Dermis blood vessel endothelial cell (primary cell): ENCODE measurements around the gene TBX10. TPM values are rescaled to one million over a fixed set of nuclear protein-coding genes. Genes with fewer than 3 reads are reported as not detected.
A peak's percentile ranks its signal among the peaks of the same experiment; 100 is the strongest.
"Not testable (repeated sequence)": the region's sequence is repeated elsewhere in the genome, so short reads cannot be mapped to it uniquely, and the experiment has no call there.

ENCODE experiments used
- DNase-seq: peaks from one replicate; pipeline ENCODE4 v3.0.0; 2010
- total RNA-seq: library from RNA; depleted of rRNA; stranded (reverse); fragments of >200 nt; gene quantifications from 2 replicates; pipeline ENCODE4 v1.2.3, GENCODE V29; 2014

Gene TBX10
- total RNA-seq, 1 donor from 2014 or later = not detected

DNA sequence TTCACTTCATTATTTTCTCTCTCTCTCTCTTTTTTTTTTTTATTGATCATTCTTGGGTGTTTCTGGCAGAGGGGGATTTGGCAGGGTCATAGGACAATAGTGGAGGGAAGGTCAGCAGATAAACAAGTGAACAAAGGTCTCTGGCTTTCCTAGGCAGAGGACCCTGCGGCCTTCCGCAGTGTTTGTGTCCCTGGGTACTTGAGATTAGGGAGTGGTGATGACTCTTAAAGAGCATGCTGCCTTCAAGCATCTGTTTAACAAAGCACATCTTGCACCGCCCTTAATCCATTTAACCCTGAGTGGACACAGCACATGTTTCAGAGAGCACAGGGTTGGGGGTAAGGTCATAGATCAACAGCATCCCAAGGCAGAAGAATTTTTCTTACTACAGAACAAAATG is 42.1 kb downstream of the TBX10 start:
- not testable (repeated sequence) for DNase-seq

DNA sequence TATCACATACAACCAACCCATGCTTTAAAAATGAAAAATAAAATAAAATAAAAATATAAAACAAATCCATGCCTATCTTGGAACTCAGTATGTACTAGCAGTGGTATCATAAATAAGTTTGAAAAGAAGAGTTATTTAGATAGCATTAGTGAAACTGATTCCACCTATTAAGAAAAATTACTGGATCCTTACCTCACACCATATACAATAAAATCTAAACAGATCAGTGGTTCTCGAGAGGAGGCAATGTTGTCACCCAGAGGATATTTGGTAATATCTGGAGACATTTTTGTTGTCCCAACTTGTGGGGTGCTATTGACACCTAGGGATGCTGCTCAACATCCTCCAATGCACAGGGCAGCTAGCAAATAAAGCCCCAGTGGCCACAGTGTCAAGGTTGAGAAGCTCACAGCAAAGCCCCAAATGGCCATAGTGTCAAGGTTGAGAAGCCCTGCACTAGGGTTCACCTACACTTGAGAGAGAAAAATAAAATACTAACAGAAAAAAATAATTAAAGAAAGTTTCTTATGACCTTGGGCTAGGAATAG is 42.7 kb downstream of the TBX10 start:
- no peak for DNase-seq

DNA sequence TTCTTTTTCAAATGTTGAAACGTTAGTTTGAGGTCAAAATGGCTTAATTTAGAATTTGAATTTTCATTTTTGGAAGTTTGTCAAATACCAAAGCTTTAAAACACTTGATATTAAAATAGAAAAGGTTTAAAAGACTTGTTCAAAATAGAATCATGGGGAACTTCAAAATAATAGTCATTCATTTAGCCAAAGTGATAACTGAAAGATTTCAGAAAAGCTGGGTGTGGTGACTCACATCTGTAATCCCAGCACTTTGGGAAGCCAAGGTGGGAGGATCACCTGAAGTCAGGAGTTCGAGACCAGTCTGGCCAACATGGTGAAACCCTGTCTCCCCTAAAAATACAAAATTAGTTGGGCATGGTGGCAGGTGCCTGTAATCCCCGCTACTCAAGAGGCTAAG is 45.1 kb downstream of the TBX10 start:
- no peak for DNase-seq

DNA sequence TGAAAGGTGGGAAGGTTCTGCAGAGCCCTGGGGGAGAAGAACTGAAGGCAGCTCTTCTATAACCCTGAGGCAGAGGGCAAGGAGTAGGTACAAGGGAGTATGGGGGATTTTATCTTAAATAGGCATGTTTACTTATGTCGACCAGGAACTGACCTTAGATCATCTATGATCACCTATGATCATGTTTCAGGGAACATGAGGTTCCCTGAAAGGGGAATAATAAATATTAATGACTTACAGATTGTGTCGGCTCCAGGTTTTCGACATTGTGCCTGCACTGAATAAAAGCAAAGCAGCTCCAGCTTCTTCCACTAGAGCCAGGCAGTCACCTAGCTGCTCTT is 46.0 kb downstream of the TBX10 start:
- DNase-seq = no peak

GRCh38 chr11:67592880-67593564 is 46.5 kb downstream of the TBX10 start:
- no peak for DNase-seq

- DNase-seq = not testable (repeated sequence)
These were observed 50.6 kb downstream of the TBX10 start for GRCh38 chr11:67588899-67589415.

DNA sequence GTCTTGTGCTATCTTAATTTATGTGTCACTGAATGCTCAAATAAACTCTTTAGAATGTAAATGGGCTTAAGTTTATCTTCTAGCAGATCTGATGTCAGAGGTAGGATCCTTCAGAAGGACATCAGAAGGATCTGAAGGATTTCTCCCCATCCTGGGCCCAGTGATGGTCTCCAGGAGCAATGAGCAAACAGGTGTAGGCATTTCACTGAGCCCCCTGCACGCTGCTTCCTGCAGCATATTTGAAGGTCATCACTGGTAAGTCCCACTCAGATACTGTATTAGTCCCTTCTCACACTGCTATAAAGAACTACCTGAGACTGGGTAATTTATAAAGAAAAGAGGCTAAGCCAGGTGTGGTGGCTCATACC is 51.4 kb downstream of the TBX10 start:
- no peak for DNase-seq

GRCh38 chr11:67586568-67587250 is 52.9 kb downstream of the TBX10 start:
- no peak for DNase-seq

DNA sequence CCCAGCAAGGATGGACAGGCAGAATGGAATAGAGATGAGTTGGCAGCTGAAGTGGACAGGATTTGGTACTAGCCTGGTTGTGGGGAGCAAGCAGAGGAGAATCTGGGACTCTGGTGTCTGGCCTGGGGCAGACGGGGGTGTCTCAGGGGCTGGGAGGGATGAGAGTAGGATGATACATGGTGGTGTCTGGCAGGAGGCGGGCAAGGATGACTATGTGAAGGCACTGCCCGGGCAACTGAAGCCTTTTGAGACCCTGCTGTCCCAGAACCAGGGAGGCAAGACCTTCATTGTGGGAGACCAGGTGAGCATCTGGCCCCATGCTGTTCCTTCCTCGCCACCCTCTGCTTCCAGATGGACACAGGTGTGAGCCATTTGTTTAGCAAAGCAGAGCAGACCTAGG is 53.7 kb downstream of the TBX10 start:
- DNase-seq = no peak

GRCh38 chr11:67584881-67585873 is 54.4 kb downstream of the TBX10 start:
- DNase-seq = no peak

GRCh38 chr11:67584205-67584880 is 55.2 kb downstream of the TBX10 start:
- peak; percentile 62 for DNase-seq

DNA sequence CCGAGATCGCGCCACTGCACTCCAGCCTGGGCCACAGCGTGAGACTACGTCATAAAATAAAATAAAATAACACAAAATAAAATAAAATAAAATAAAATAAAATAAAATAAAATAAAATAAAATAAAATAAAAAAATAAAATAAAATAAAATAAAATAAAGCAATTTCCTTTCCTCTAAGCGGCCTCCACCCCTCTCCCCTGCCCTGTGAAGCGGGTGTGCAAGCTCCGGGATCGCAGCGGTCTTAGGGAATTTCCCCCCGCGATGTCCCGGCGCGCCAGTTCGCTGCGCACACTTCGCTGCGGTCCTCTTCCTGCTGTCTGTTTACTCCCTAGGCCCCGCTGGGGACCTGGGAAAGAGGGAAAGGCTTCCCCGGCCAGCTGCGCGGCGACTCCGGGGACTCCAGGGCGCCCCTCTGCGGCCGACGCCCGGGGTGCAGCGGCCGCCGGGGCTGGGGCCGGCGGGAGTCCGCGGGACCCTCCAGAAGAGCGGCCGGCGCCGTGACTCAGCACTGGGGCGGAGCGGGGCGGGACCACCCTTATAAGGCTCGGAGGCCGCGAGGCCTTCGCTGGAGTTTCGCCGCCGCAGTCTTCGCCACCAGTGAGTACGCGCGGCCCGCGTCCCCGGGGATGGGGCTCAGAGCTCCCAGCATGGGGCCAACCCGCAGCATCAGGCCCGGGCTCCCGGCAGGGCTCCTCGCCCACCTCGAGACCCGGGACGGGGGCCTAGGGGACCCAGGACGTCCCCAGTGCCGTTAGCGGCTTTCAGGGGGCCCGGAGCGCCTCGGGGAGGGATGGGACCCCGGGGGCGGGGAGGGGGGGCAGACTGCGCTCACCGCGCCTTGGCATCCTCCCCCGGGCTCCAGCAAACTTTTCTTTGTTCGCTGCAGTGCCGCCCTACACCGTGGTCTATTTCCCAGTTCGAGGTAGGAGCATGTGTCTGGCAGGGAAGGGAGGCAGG is 56.0 kb downstream of the TBX10 start, which contains the start of gene GSTP1:
Gene GSTP1, plus strand, starts transcription at position 566 of the 958 bp plus-strand sequence. Its CDS starts 32 bp downstream, at position 598.
- DNase-seq = peak; percentile 91

- DNase-seq = no peak
These were observed 57.6 kb downstream of the TBX10 start for GRCh38 chr11:67582011-67582410.

GRCh38 chr11:67581469-67581868 is 58.1 kb downstream of the TBX10 start:
- no peak for DNase-seq

Other genes starting within 250 kb of the TBX10 start
- 5.2 and 5.6 TPM in 2 replicates for gene RAD9A, start 247.8 kb downstream of the TBX10 start, total RNA-seq
- gene PPP1CA, start 237.9 kb downstream of the TBX10 start, total RNA-seq = 297 and 318 TPM in 2 replicates
- 0.34 and 0.42 TPM in 2 replicates for gene TBC1D10C, start 235.7 kb downstream of the TBX10 start, total RNA-seq
- gene CARNS1, start 224.1 kb downstream of the TBX10 start, total RNA-seq = 0.17 and 0.23 TPM in 2 replicates
- gene RPS6KB2, start 211.3 kb downstream of the TBX10 start, total RNA-seq = 34.9 and 44.9 TPM in 2 replicates
- 1.0 and 2.2 TPM in 2 replicates for gene PTPRCAP, start 202.1 kb downstream of the TBX10 start, total RNA-seq
- 213 and 279 TPM in 2 replicates for gene CORO1B, start 196.3 kb downstream of the TBX10 start, total RNA-seq
- gene GPR152, start 187.0 kb downstream of the TBX10 start, total RNA-seq = under 0.01 TPM in 1 of 2 replicates, not detected in the other
- gene CABP4, start 184.4 kb downstream of the TBX10 start, total RNA-seq = 1.0 and 4.9 TPM in 2 replicates
- 30.6 and 40.9 TPM in 2 replicates for gene TMEM134, start 170.5 kb downstream of the TBX10 start, total RNA-seq
- 81.0 and 124 TPM in 2 replicates for gene AIP, start 156.7 kb downstream of the TBX10 start, total RNA-seq
- gene PITPNM1, start 134.4 kb downstream of the TBX10 start, total RNA-seq = 4.8 and 10.7 TPM in 2 replicates
- gene CDK2AP2, start 131.6 kb downstream of the TBX10 start, total RNA-seq = 25.2 and 42.2 TPM in 2 replicates
- gene CABP2, start 116.3 kb downstream of the TBX10 start, total RNA-seq = not detected in 2 replicates
- 833 and 1,138 TPM in 2 replicates for gene GSTP1, start 56.0 kb downstream of the TBX10 start, total RNA-seq
- gene NDUFV1, start 32.8 kb downstream of the TBX10 start, total RNA-seq = 166 and 175 TPM in 2 replicates
- 10.7 and 13.0 TPM in 2 replicates for gene NUDT8, start 9.8 kb downstream of the TBX10 start, total RNA-seq
- gene ACY3, start 11.0 kb upstream of the TBX10 start, total RNA-seq = not detected in 2 replicates
- not detected in 2 replicates for gene ALDH3B2, start 34.9 kb upstream of the TBX10 start, total RNA-seq